Measurements from ENCODE around the gene UACA. TPM values are rescaled to one million over a fixed set of nuclear protein-coding genes. Genes with fewer than 3 reads are reported as not detected.

Gene UACA
- total RNA-seq, 4 donors from 2014 or later, result 101 to 192 (median 127) TPM

GRCh38 chr15:70786996-70787395 lies 23.6 kb upstream of the UACA start:
- Histone ChIP-seq H3K4me3 (no peak overlapping the region), H3K27me3 (no peaks in the 10 kb centered on the region), H3K27ac (no peak overlapping the region), H3K4me1 (no peaks in the 10 kb centered on the region), H3K36me3 (no peaks in the 10 kb centered on the region), H3K9me3 (no peaks in the 10 kb centered on the region)
- ATAC-seq (no peak), DNase-seq (no peak)
- in situ Hi-C loops (cut with MboI; ENCODE audit: low sequenced_read_pairs in 4 of 4) (no loop called here), intact Hi-C loops (cut with DNase I; ENCODE audit: low total_unique reads) (no loop called here)
- TF ChIP-seq, protein P1, sequence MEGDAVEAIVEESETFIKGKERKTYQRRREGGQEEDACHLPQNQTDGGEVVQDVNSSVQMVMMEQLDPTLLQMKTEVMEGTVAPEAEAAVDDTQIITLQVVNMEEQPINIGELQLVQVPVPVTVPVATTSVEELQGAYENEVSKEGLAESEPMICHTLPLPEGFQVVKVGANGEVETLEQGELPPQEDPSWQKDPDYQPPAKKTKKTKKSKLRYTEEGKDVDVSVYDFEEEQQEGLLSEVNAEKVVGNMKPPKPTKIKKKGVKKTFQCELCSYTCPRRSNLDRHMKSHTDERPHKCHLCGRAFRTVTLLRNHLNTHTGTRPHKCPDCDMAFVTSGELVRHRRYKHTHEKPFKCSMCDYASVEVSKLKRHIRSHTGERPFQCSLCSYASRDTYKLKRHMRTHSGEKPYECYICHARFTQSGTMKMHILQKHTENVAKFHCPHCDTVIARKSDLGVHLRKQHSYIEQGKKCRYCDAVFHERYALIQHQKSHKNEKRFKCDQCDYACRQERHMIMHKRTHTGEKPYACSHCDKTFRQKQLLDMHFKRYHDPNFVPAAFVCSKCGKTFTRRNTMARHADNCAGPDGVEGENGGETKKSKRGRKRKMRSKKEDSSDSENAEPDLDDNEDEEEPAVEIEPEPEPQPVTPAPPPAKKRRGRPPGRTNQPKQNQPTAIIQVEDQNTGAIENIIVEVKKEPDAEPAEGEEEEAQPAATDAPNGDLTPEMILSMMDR (IDR thresholded peaks at IDR 0.05 in 4 of 5, conservative IDR thresholded peaks at IDR 0.05 in 1 of 5), result no peak

DNA sequence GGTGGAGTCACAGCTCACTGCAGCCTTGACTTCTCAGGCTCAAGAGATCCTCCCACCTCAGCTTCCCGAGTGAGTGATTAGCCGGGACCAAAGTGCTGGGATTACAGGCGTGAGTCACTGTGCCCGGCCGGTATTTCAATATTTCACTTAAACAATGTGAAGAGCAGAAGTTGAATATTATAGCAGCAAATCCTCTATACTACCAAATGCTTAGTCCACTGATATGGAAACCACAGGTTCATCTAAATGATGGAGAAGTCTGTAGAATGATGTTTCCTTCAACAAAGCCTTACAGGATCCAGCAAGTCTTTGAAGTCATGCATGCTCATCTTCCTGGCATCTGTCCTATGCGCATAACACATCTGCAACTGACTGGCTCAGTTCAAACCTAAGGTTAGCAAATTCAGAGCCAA lies 20.3 kb upstream of the UACA start:
- ATAC-seq (no peak), DNase-seq (no peak)
- Histone ChIP-seq H3K36me3 (no peaks in the 10 kb centered on the region), H3K9me3 (no peaks in the 10 kb centered on the region), H3K4me1 (no peaks in the 10 kb centered on the region), H3K4me3 (no peak overlapping the region), H3K27me3 (no peaks in the 10 kb centered on the region), H3K27ac (no peak overlapping the region)
- intact Hi-C loops (cut with DNase I; ENCODE audit: low total_unique reads) (no loop called here), in situ Hi-C loops (cut with MboI; ENCODE audit: low sequenced_read_pairs in 4 of 4) (no loop called here)
- no peak for TF ChIP-seq POLR2A (IDR thresholded peaks at IDR 0.05)
- TF ChIP-seq, protein P1 (IDR thresholded peaks at IDR 0.05 in 4 of 5, conservative IDR thresholded peaks at IDR 0.05 in 1 of 5), result no peak

DNA sequence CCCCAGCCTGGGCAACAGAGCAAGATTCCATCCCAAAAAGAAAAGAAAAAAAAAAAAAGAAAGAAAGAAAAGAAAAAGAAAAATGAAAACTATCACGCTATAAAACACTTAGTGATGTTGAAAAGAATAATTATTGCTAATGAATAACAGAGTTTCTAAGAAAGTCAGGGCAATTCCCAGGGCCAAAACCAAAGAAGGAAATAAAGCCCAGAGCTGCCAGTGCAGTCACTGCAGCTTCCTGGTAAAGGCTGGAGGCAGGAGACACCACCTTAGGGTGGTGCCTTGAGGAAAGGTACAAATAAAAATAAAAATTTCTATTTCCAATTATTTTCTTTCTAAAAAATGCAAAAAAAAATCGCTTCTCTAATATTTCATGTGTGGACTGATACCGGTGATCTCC lies 19.7 kb upstream of the UACA start:
- DNase-seq (no peak), ATAC-seq (no peak)
- in situ Hi-C loops (cut with MboI; ENCODE audit: low sequenced_read_pairs in 4 of 4) (no loop called here), intact Hi-C loops (cut with DNase I; ENCODE audit: low total_unique reads) (no loop called here)
- no peak for TF ChIP-seq POLR2A (IDR thresholded peaks at IDR 0.05)
- TF ChIP-seq, protein P1 (IDR thresholded peaks at IDR 0.05 in 4 of 5, conservative IDR thresholded peaks at IDR 0.05 in 1 of 5), result no peak
- no peaks in the 10 kb centered on the region for H3K9me3 ChIP-seq
- H3K27ac ChIP-seq, result no peak overlapping the region
- no peaks in the 10 kb centered on the region for H3K27me3 ChIP-seq
- no peaks in the 10 kb centered on the region for H3K4me1 ChIP-seq
- no peaks in the 10 kb centered on the region for H3K36me3 ChIP-seq
- no peak overlapping the region for H3K4me3 ChIP-seq

DNA sequence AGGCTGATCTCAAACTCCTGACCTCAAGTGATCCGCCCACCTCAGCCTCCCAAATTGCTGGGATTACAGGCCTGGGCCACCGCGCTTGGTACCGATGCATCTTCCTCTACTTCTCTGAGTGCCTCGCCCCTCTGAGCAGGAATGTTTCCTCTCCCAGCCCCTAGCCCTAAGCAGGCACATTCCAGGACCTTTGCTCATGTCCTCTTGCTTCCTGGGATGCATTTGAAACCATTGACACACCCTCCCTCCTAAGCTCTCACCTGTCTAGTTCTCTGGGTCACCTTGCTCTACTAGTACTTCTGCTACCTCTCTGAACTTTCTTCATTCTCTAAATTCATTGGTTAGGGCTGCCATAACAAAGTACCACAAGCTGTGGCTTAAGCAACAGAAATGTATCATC lies 17.9 kb upstream of the UACA start:
- ATAC-seq (no peak), DNase-seq (no peak)
- Histone ChIP-seq H3K4me3 (no peak overlapping the region), H3K27ac (no peak overlapping the region), H3K36me3 (no peaks in the 10 kb centered on the region), H3K9me3 (no peaks in the 10 kb centered on the region), H3K27me3 (no peaks in the 10 kb centered on the region), H3K4me1 (no peaks in the 10 kb centered on the region)
- intact Hi-C loops (cut with DNase I; ENCODE audit: low total_unique reads), result no loop called here
- TF ChIP-seq, protein P1 (IDR thresholded peaks at IDR 0.05 in 4 of 5, conservative IDR thresholded peaks at IDR 0.05 in 1 of 5), result no peak
- TF ChIP-seq POLR2A (IDR thresholded peaks at IDR 0.05), result no peak
- in situ Hi-C loops (cut with MboI; ENCODE audit: low sequenced_read_pairs in 4 of 4), result no loop called here
